ENCODE measurements around the gene ATP8A1. TPM values are rescaled to one million over a fixed set of nuclear protein-coding genes. Genes with fewer than 3 reads are reported as not detected.

The ATP8A1 gene
- total RNA-seq, 4 donors from 2014 or later: 6.2 to 10.8 (median 7.1) TPM

DNA sequence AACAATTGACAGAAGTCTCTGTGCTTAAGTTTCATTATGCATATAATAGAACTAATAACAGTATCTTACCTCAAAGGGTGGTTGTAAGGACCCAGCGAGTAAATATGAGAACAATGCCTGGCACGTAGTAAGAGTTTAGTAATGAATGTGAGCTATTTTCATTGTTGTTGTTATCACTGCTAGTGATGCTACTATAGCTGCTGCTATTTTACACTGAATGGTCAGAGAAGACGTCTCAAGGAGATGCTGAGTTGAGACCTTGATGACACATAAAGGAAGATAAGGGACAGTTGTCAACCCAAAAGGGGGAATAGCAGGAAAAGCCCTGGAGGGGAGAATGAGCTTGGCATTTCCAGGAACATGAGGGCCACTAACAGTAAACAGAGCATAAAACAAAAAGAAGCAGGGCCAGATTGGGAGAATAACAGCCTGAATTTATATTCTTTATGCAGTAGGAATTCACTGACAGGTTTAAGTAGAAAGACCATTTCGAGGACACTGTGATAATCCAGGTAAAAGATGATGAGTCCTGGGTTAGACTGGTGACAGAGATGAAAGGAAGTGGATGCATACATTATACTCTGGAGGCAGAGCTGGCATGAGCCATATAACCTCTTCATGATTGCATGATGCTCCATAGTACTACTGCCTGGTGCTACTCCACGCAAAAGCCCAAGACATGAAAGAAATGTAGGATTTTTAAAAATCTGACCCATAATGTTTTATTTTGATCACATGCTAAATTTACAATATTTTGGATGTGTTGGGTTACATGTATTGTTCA, 23.1 kb downstream of the ATP8A1 start:
- Histone ChIP-seq H3K27ac (replicated peaks in 1 of 4) (no peak overlapping the region), H3K36me3 (no peaks in the 10 kb centered on the region), H3K27me3 (no peaks in the 10 kb centered on the region), H3K9me3 (no peaks in the 10 kb centered on the region), H3K4me1 (peaks cover 0 to 16% (median under 1%) of the 10 kb centered on the region in 4 donors), H3K4me3 (no peak overlapping the region)
- intact Hi-C loops (cut with DNase I): no loop called here
- no peak for DNase-seq (ENCODE audit: extremely low spot score)
- TF ChIP-seq, protein P1, sequence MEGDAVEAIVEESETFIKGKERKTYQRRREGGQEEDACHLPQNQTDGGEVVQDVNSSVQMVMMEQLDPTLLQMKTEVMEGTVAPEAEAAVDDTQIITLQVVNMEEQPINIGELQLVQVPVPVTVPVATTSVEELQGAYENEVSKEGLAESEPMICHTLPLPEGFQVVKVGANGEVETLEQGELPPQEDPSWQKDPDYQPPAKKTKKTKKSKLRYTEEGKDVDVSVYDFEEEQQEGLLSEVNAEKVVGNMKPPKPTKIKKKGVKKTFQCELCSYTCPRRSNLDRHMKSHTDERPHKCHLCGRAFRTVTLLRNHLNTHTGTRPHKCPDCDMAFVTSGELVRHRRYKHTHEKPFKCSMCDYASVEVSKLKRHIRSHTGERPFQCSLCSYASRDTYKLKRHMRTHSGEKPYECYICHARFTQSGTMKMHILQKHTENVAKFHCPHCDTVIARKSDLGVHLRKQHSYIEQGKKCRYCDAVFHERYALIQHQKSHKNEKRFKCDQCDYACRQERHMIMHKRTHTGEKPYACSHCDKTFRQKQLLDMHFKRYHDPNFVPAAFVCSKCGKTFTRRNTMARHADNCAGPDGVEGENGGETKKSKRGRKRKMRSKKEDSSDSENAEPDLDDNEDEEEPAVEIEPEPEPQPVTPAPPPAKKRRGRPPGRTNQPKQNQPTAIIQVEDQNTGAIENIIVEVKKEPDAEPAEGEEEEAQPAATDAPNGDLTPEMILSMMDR (IDR thresholded peaks at IDR 0.05): no peak
- TF ChIP-seq POLR2AphosphoS5 (IDR thresholded peaks at IDR 0.05) (no peak), POLR2A (IDR thresholded peaks at IDR 0.05; ENCODE audit: low read depth) (no peak), EP300 (IDR thresholded peaks at IDR 0.05) (no peak)
- 74% methylated on average over 5 of the region's 5 CpGs for WGBS

DNA sequence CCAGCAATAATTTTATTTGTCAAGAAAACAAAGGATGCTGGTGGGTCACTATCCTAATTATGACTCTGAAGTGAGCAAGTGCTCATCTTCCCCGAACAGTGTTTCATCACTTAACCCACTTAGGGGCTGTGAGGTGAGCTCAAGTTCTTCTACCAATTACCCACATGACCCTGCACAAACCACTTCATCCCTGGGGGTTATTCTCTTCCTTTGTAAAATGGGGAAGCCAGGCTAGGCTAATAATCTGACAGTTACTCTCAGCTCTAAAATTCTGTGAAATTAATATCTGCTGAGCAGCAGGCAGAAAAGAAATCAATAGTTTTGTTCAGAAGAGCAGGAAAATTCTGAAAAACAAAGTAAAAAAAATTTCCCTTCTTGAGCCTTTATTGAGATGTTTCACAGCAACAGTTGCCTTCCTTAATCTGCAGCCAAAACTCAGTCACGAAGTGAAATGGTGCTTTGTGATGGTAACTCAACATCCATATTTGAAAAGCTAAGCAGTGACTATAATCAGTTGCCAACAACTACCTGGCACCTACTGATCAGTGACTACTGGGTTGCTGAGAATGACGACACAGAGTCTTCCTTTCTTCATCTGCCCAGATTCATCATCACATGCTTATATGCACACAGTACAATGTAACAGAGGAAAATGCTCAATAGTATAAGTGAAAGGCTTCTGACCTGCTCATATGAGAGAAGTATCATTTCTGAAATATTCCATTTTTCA, 24.1 kb downstream of the ATP8A1 start:
- 72% methylated on average over 3 of the region's 3 CpGs for WGBS
- intact Hi-C loops (cut with DNase I): no loop called here
- Histone ChIP-seq H3K27me3 (no peaks in the 10 kb centered on the region), H3K9me3 (no peaks in the 10 kb centered on the region), H3K4me1 (peaks cover 6 to 22% (median 9%) of the 10 kb centered on the region in 4 donors), H3K36me3 (no peaks in the 10 kb centered on the region), H3K4me3 (no peak overlapping the region), H3K27ac (replicated peaks in 1 of 4) (no peak overlapping the region)
- TF ChIP-seq, protein P1 (IDR thresholded peaks at IDR 0.05): no peak
- TF ChIP-seq POLR2A (IDR thresholded peaks at IDR 0.05; ENCODE audit: low read depth) (no peak), EP300 (IDR thresholded peaks at IDR 0.05) (no peak), POLR2AphosphoS5 (IDR thresholded peaks at IDR 0.05) (no peak)
- DNase-seq (ENCODE audit: extremely low spot score): no peak

DNA sequence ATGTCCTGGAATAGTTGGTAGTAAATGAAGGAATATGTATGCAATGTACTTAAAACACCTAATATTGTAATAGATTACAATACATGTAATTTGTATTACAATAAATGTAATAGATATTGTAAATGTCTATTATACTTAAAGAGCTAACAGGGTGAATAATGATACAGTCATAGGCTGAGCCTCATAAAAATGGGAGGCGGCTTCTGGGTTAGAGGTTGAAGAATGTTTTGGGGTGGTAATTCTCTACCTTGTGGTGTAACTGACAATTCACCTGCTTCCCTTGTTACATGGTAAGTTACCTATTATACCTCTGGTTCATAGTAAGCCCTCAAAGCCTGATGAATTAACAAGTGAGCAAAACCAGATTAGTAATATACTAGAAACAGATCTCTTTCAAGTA, 26.0 kb downstream of the ATP8A1 start:
- no peak overlapping the region for H3K4me3 ChIP-seq
- H3K27me3 ChIP-seq: no peaks in the 10 kb centered on the region
- no peaks in the 10 kb centered on the region for H3K9me3 ChIP-seq
- H3K36me3 ChIP-seq: no peaks in the 10 kb centered on the region
- intact Hi-C loops (cut with DNase I): no loop called here
- DNase-seq (ENCODE audit: extremely low spot score): no peak
- TF ChIP-seq EP300 (IDR thresholded peaks at IDR 0.05) (no peak), POLR2A (IDR thresholded peaks at IDR 0.05; ENCODE audit: low read depth) (no peak), POLR2AphosphoS5 (IDR thresholded peaks at IDR 0.05) (no peak)
- H3K4me1 ChIP-seq: peaks cover 12 to 24% (median 17%) of the 10 kb centered on the region in 4 donors
- no peak overlapping the region for H3K27ac ChIP-seq (replicated peaks in 1 of 4)
- WGBS: 93% methylated on average over 1 of the region's 1 CpG

DNA sequence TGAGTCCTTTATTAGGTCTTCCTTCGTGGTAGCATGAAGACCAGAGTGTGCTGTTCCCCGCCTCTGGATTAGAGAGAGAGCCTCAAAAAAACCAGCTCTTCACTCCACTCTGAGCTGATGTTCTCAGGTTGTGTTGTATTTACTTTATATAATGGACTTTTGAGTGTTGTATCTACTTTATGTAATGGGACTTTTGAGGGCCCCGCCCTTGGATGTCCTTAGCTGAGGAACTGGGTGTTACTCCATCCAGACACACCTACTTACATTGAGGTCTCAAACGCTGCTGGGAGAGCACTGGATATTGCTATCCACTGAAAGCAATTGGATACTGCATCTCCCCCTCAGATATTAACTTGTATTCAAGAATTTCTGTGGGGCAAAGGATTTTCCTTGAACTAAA, 28.2 kb downstream of the ATP8A1 start:
- Histone ChIP-seq H3K4me3 (no peak overlapping the region), H3K27ac (replicated peaks in 1 of 4) (no peak overlapping the region), H3K36me3 (no peaks in the 10 kb centered on the region), H3K4me1 (peaks cover 12 to 22% (median 17%) of the 10 kb centered on the region in 4 donors), H3K9me3 (no peaks in the 10 kb centered on the region), H3K27me3 (no peaks in the 10 kb centered on the region)
- no peak for DNase-seq (ENCODE audit: extremely low spot score)
- intact Hi-C loops (cut with DNase I): no loop called here
- 85% methylated on average over 4 of the region's 4 CpGs for WGBS
- TF ChIP-seq POLR2A (IDR thresholded peaks at IDR 0.05; ENCODE audit: low read depth) (no peak), POLR2AphosphoS5 (IDR thresholded peaks at IDR 0.05) (no peak), EP300 (IDR thresholded peaks at IDR 0.05) (no peak)
- TF ChIP-seq, protein P1 (IDR thresholded peaks at IDR 0.05): no peak

All from esophagus muscularis mucosa (tissue), 4 donors.